Fibroblast of skin of left quadriceps (primary cell): Measurements from ENCODE around the gene SOSTDC1.
A peak's percentile ranks its signal among the peaks of the same experiment; 100 is the strongest.
"Not testable (repeated sequence)": the region's sequence is repeated elsewhere in the genome, so short reads cannot be mapped to it uniquely, and the experiment has no call there.

Experiments used
- DNase-seq, 2 experiments: peaks; one replicate each; pipeline ENCODE4 v3.0.0-alpha.2; 2013; ENCODE audit warnings: low read depth in 2 of 2

The SOSTDC1 gene

GRCh38 chr7:16462431-16462889 is 3.1 kb downstream of the SOSTDC1 start:
- no peak for DNase-seq

GRCh38 chr7:16460789-16461493 is 4.6 kb downstream of the SOSTDC1 start:
- DNase-seq: peak in 1 of 2 experiments; percentile 21

- DNase-seq: not testable (repeated sequence)
Observed at GRCh38 chr7:16456303-16456702, 9.2 kb downstream of the SOSTDC1 start.

GRCh38 chr7:16455591-16455990 is 9.9 kb downstream of the SOSTDC1 start:
- no peak for DNase-seq

GRCh38 chr7:16450366-16450765 is 15.2 kb downstream of the SOSTDC1 start:
- DNase-seq: no peak

- DNase-seq: no peak
Observed at GRCh38 chr7:16447876-16448275, 17.7 kb downstream of the SOSTDC1 start.

- no peak for DNase-seq
Observed at GRCh38 chr7:16446508-16446907, 19.0 kb downstream of the SOSTDC1 start.

- DNase-seq: not testable (repeated sequence)
Observed at GRCh38 chr7:16443871-16444270, 21.7 kb downstream of the SOSTDC1 start.

GRCh38 chr7:16438988-16439387 is 26.6 kb downstream of the SOSTDC1 start:
- DNase-seq: no peak

- DNase-seq: no peak
Observed at GRCh38 chr7:16436306-16436705, 29.2 kb downstream of the SOSTDC1 start.

GRCh38 chr7:16433568-16434122 is 31.9 kb downstream of the SOSTDC1 start:
- DNase-seq: no peak

- no peak for DNase-seq
Observed at GRCh38 chr7:16432425-16432731, 33.2 kb downstream of the SOSTDC1 start.

- no peak for DNase-seq
Observed at GRCh38 chr7:16431646-16432424, 33.7 kb downstream of the SOSTDC1 start.

- DNase-seq: no peak
Observed at GRCh38 chr7:16430133-16430532, 35.4 kb downstream of the SOSTDC1 start.

- DNase-seq: peak; percentile 60 to 67
Observed at GRCh38 chr7:16428672-16429071, 36.9 kb downstream of the SOSTDC1 start.

- DNase-seq: no peak
Observed at GRCh38 chr7:16428182-16428581, 37.4 kb downstream of the SOSTDC1 start.

GRCh38 chr7:16423761-16424160 is 41.8 kb downstream of the SOSTDC1 start:
- peak; percentile 65 to 67 for DNase-seq

GRCh38 chr7:16422917-16423316 is 42.6 kb downstream of the SOSTDC1 start:
- no peak for DNase-seq

- peak; percentile 55 to 58 for DNase-seq
Observed at GRCh38 chr7:16422103-16422435, 43.5 kb downstream of the SOSTDC1 start.

- DNase-seq: no peak
Observed at GRCh38 chr7:16421333-16422102, 44.0 kb downstream of the SOSTDC1 start, which contains the start of gene CRPPA. Gene CRPPA, minus strand, starts transcription at chr7:16421538. Its CDS starts 216 bp downstream, at chr7:16421322.

- DNase-seq: peak; percentile 74 to 75
Observed at GRCh38 chr7:16420649-16421332, 44.7 kb downstream of the SOSTDC1 start.

- no peak for DNase-seq
Observed at GRCh38 chr7:16420329-16420648, 45.2 kb downstream of the SOSTDC1 start.
